Hepatocyte (in vitro differentiated cells): Measurements from ENCODE around the gene CEACAM21.

ENCODE experiments used
- CTCF ChIP-seq: fragments of 200-600 bp; sonication (generic); IDR thresholded peaks from 2 replicates; pipeline ENCODE4 v1.5.1; 2016; ENCODE audit warnings: antibody characterized with exemption, mild to moderate bottlenecking; ENCODE audit not compliant: poor library complexity
- EZH2 ChIP-seq: fragments of 200-600 bp; sonication (generic); IDR thresholded peaks from 2 replicates; pipeline ENCODE4 v1.6.1; 2016; ENCODE audit warnings: antibody characterized with exemption, mild to moderate bottlenecking, borderline replicate concordance
- EZH2phosphoT487 ChIP-seq: fragments of 200-600 bp; sonication (generic); IDR thresholded peaks from one replicate; pipeline ENCODE4 v1.6.1; 2018; ENCODE audit warnings: antibody characterized with exemption, mild to moderate bottlenecking, low read depth, moderate library complexity; ENCODE audit not compliant: unreplicated experiment, severe bottlenecking

DNA sequence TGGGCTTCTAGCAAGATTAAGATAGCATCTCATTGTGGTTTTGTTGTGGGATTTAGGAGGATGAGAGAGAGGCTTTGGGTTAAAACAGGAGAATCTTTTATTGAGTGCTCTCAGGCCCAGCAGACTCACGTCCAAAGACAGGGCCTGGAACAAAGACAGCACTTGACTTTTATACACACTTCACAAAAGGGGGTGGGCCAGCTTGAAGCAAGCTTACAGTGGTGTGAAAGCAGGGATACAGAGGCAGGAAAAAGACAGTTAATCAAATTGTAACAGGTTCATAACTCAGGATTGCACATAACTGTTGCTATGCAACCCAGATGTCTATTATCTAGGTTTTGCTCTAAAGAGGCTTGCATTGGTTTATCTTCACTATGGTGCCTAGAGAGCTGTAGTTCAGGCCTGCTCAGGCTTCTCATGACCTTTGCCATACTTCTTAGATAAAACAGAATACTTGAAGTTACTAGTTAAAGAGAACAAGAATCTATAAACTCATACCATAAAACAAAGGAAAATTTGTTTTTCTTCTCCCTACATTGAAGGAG lies 42.2 kb upstream of the CEACAM21 start:
- TF ChIP-seq CTCF (no peak), EZH2 (no peak), EZH2phosphoT487 (no peak)
